Urinary bladder (tissue), 4 donors: ENCODE measurements around the gene FOXL2NB. TPM values are rescaled to one million over a fixed set of nuclear protein-coding genes. Genes with fewer than 3 reads are reported as not detected.

Source experiments
- DNase-seq: peaks from one replicate; pipeline ENCODE4 v3.0.0-alpha.2; 2015; ENCODE audit errors: extremely low spot score
- H3K27ac ChIP-seq: one replicate; pipeline ENCODE4 v1.5.1; 2013; ENCODE audit warnings: low read depth, mild to moderate bottlenecking, moderate library complexity
- H3K36me3 ChIP-seq: one replicate; pipeline ENCODE4 v1.6.1; 2013; ENCODE audit warnings: mild to moderate bottlenecking, moderate library complexity; ENCODE audit not compliant: insufficient read depth
- H3K4me1 ChIP-seq: one replicate; pipeline ENCODE4 v1.6.1; 2013; ENCODE audit warnings: mild to moderate bottlenecking, moderate library complexity; ENCODE audit not compliant: insufficient read depth
- H3K4me3 ChIP-seq: one replicate; pipeline ENCODE4 v1.5.1; 2013; ENCODE audit warnings: low read depth, low read length
- WGBS: extraction: QIAGEN DNeasy Blood & Tissue Kit; methylation state at CpG from one replicate; pipeline ENCODE4 v1.1.7; 2013; 5-methylcytosine and 5-hydroxymethylcytosine counted together
- polyA plus RNA-seq: library from polyadenylated mRNA; stranded (reverse); fragments of 200-250 nt; gene quantifications from one replicate; pipeline ENCODE4 v1.2.3, GENCODE V29; 2013
- total RNA-seq: library from RNA; depleted of rRNA; stranded (reverse); fragments of >200 nt; gene quantifications from one replicate; pipeline ENCODE4 v1.2.3, GENCODE V29; 2014
- donor health status: healthy with polysubstance abuse.
- donor health status: healthy.

Gene FOXL2NB
- total and polyA plus RNA-seq, 2 donors = not detected

DNA sequence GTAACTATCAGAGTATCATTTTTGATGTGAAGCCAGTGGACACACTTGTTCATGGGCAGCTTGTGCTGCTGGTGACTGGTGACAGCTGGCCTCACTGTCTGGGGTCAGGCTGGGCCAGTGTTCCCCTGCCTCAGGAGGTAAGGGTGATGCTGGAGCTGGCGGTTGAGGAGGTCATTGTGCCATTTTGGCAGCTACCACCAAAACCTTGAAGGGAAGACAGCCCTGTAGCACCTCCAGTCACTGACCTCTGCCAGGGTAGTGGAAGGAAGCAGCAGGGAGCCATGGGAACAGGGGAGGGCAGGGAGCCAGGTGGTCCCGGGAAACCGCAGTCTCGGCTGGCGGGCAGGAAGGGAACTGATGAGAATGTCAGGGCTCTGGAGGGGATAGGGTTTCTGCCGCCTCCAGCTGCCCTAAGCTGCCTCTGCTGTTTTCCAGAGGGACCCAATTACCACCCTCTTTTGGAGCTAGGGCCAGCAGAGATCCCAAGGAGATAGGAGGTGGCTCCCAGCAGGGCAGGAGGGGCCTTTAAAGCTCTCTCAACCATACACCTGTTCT lies 24.8 kb downstream of the FOXL2NB start:
- 60% methylated on average over 6 of the region's 6 CpGs for WGBS
- DNase-seq = no peak
- no peaks in the 10 kb centered on the region for H3K36me3 ChIP-seq
- H3K4me3 ChIP-seq = no peak overlapping the region
- H3K4me1 ChIP-seq = no peaks in the 10 kb centered on the region
- no peak overlapping the region for H3K27ac ChIP-seq

DNA sequence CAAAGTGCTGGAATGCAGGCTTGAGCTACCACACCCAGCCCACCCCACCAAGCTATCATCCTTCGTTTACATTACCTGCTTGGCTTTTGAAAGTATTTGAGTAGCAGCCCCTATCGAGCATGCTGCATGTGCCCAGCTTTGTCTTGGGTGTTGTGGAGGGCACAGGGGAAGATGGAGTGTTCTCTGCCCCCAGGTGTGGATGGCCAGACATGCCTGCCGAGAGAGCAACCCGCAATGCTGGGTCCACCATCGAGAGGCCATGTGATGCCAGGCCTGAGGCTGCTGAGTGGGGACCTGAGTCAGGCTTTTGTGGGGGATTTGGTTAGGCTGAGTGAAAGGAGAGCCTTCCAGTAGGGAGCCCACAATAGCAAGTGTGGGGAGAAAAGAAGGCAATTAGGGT lies 25.9 kb downstream of the FOXL2NB start:
- Histone ChIP-seq H3K27ac (no peak overlapping the region), H3K4me3 (no peak overlapping the region), H3K36me3 (no peaks in the 10 kb centered on the region), H3K4me1 (no peaks in the 10 kb centered on the region)
- no peak for DNase-seq
- WGBS = 87% methylated on average over 5 of the region's 5 CpGs

DNA sequence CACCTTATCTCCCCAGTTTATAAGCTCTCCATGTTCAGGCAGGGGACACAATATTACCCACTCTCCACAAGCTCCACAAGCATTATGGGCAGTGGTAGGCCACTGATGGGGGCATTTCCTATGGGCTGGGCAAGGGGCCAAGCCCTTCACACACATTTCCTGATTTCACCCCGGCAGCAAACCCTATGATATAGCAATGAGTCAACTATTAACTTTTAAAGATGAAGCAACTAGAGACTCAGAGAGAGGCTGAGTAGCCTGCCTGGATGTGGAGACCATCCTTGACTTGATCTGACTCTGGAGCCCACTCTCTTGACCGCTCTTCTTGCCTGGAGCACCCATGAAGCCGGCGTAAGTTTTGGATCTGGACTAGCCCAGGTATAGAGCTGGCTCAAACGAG lies 27.4 kb downstream of the FOXL2NB start:
- H3K4me1 ChIP-seq = no peaks in the 10 kb centered on the region
- H3K36me3 ChIP-seq = no peaks in the 10 kb centered on the region
- no peak for DNase-seq
- no peak overlapping the region for H3K27ac ChIP-seq
- no peak overlapping the region for H3K4me3 ChIP-seq
- 83% methylated on average over 5 of the region's 5 CpGs for WGBS

DNA sequence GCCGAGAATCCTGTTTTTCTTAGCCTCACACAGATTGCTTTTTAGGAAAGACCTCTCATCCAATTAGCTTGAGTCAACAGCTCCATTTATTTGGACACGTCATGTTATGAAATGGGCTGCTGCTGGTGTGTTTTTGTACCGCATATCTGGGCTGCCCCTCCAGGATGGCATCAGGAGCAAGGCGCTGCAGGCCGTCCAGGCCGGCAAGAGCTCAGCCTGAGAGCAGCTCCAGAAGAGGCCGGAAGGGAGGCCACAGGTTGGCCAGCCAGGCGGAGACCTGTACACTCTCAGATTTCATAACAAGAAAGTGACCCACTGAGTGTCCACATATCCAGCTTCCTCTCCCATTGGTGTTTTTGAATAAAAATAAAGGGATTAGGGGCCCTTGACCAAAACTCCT lies 28.3 kb downstream of the FOXL2NB start:
- Histone ChIP-seq H3K36me3 (no peaks in the 10 kb centered on the region), H3K4me1 (no peaks in the 10 kb centered on the region), H3K4me3 (no peak overlapping the region), H3K27ac (no peak overlapping the region)
- 88% methylated on average over 8 of the region's 8 CpGs for WGBS
- DNase-seq = no peak

DNA sequence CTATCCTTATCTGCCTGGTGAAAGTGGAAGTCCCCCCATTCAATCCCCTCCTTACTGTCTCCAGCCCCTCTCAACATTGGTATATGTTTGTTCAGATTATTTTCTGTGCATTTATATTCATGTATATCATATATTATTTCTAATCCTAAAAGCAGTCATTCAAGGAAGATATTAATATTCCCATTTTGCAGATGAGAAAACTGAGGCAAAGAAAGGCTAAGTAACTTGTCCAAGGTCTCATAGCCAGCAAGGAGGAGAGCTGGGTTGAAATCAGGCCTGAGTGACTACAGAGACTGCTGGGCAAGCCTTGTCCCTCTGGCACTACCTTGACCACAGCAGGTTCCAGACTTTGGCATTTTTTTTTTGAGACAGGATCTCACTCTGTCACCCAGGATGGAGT lies 29.0 kb downstream of the FOXL2NB start:
- H3K36me3 ChIP-seq = no peaks in the 10 kb centered on the region

GRCh38 chr3:138984816-138985215 lies 37.8 kb downstream of the FOXL2NB start:
- H3K4me3 ChIP-seq = no peak overlapping the region
- no peaks in the 10 kb centered on the region for H3K36me3 ChIP-seq
- no peaks in the 10 kb centered on the region for H3K4me1 ChIP-seq
- H3K27ac ChIP-seq = no peak overlapping the region
- WGBS = 56% methylated on average over 3 of the region's 3 CpGs
- no peak for DNase-seq

More for the DNA sequence above, 29.0 kb downstream of the FOXL2NB start:
- H3K4me3 ChIP-seq = no peak overlapping the region
- no peak for DNase-seq
- H3K27ac ChIP-seq = no peak overlapping the region
- no peaks in the 10 kb centered on the region for H3K4me1 ChIP-seq

GRCh38 chr3:138985932-138986331 lies 38.9 kb downstream of the FOXL2NB start:
- WGBS = 59% methylated on average over 4 of the region's 4 CpGs
- no peaks in the 10 kb centered on the region for H3K4me1 ChIP-seq

DNA sequence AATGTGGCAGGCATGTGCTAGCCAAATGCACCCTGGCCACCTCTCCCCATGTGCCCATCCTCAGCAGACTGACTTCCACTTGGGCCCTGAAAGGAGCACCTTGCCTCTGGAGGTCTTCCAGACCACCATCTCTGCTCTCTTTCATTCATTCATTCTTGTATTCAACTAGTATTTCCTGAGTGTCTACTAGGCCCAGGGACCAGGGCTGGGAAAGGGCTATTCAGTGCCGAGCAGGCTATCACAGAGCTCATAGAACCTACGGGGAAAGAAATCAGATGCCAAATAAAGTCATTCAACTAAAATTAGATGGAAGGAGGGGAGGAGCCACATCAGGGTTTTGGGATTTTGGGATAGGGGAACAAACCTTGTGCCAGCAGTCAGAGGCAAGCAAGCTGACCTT lies 40.2 kb downstream of the FOXL2NB start:
- no peak overlapping the region for H3K4me3 ChIP-seq
- no peaks in the 10 kb centered on the region for H3K4me1 ChIP-seq
- H3K36me3 ChIP-seq = no peaks in the 10 kb centered on the region
- H3K27ac ChIP-seq = no peak overlapping the region
- no peak for DNase-seq
- 92% methylated on average over 2 of the region's 2 CpGs for WGBS

More at GRCh38 chr3:138985932-138986331, 38.9 kb downstream of the FOXL2NB start:
- H3K36me3 ChIP-seq = no peaks in the 10 kb centered on the region
- H3K27ac ChIP-seq = no peak overlapping the region
- no peak overlapping the region for H3K4me3 ChIP-seq
- no peak for DNase-seq

DNA sequence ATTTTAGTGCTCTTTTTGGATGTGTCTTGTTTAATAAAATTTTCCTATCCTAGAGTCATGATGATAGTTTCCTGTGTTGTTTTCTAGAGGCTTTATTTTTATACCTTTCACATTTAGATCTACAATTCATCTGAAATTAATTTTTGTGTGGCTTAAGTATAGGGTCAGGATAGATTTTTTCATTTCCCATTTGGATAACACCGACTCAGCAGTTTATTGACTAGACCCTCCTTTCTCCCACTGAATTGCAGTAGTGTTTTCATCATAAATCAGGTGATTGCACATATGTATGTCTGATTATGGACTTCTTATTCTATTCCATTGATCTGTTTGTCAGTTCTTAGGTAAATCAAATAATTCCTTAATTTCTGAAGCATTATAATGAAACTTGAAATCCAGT lies 48.7 kb downstream of the FOXL2NB start:
- no peak for DNase-seq
- Histone ChIP-seq H3K36me3 (no peaks in the 10 kb centered on the region), H3K27ac (no peak overlapping the region), H3K4me1 (no peaks in the 10 kb centered on the region), H3K4me3 (no peak overlapping the region)
- 74% methylated on average over 1 of the region's 1 CpG for WGBS

Other genes with a start within 250 kb of the FOXL2NB start
- gene PIK3CB, start 112.3 kb upstream of the FOXL2NB start, total RNA-seq = 22.8 TPM
- gene PIK3CB, start 112.3 kb upstream of the FOXL2NB start, polyA plus RNA-seq = 14.3 TPM
- not detected for gene FOXL2, start 80 bp upstream of the FOXL2NB start, total RNA-seq
- not detected for gene FOXL2, start 80 bp upstream of the FOXL2NB start, polyA plus RNA-seq
- gene PRR23A, start 59.1 kb downstream of the FOXL2NB start, total RNA-seq = not detected
- not detected for gene PRR23A, start 59.1 kb downstream of the FOXL2NB start, polyA plus RNA-seq
- not detected for gene PRR23B, start 73.7 kb downstream of the FOXL2NB start, total RNA-seq
- not detected for gene PRR23B, start 73.7 kb downstream of the FOXL2NB start, polyA plus RNA-seq
- gene PRR23C, start 97.7 kb downstream of the FOXL2NB start, total RNA-seq = not detected
- gene PRR23C, start 97.7 kb downstream of the FOXL2NB start, polyA plus RNA-seq = not detected